Measurements from ENCODE around the gene DNAJC16. TPM values are rescaled to one million over a fixed set of nuclear protein-coding genes. Genes with fewer than 3 reads are reported as not detected.

Gene DNAJC16
- total RNA-seq, 2 donors from 2014 or later, result 11.9 to 12.5 TPM

- 92 to 97% methylated on average over 5 of the region's 5 CpGs for WGBS, 2 donors
Measured at GRCh38 chr1:15543251-15543588, 16.6 kb downstream of the DNAJC16 start.

GRCh38 chr1:15543589-15544568 lies 17.2 kb downstream of the DNAJC16 start:
- TF ChIP-seq POLR2A (IDR thresholded peaks at IDR 0.05) (no peak), CTCF (IDR thresholded peaks at IDR 0.05) (no peak)

More at GRCh38 chr1:15543251-15543588, 16.6 kb downstream of the DNAJC16 start:
- no peak overlapping the region for H3K4me3 ChIP-seq
- no peaks in the 10 kb centered on the region for H3K27me3 ChIP-seq
- no peak overlapping the region for H3K27ac ChIP-seq
- ATAC-seq (no peak), DNase-seq (no peak)
- H3K4me1 ChIP-seq, result no peaks in the 10 kb centered on the region
- intact Hi-C loops (cut with DNase I), result no loop called here
- no peak for TF ChIP-seq CTCF (IDR thresholded peaks at IDR 0.05)
- TF ChIP-seq POLR2A (IDR thresholded peaks at IDR 0.05), result no peak
- peaks cover 5 to 43% of the 10 kb centered on the region in 2 donors for H3K36me3 ChIP-seq (replicated peaks in 1 of 2; ENCODE audit: insufficient read depth in 1 of 2, low read depth in 2 of 2)
- H3K9me3 ChIP-seq, result no peaks in the 10 kb centered on the region

GRCh38 chr1:15546641-15547040 lies 20.0 kb downstream of the DNAJC16 start:
- DNase-seq (no peak), ATAC-seq (no peak)
- H3K36me3 ChIP-seq (replicated peaks in 1 of 2; ENCODE audit: insufficient read depth in 1 of 2, low read depth in 2 of 2), result peaks cover 5 to 32% of the 10 kb centered on the region in 2 donors
- no peak overlapping the region for H3K4me3 ChIP-seq
- H3K27me3 ChIP-seq, result no peaks in the 10 kb centered on the region
- no peaks in the 10 kb centered on the region for H3K9me3 ChIP-seq
- TF ChIP-seq POLR2A (IDR thresholded peaks at IDR 0.05), result no peak
- no peak for TF ChIP-seq CTCF (IDR thresholded peaks at IDR 0.05)
- no peak overlapping the region for H3K27ac ChIP-seq
- no peaks in the 10 kb centered on the region for H3K4me1 ChIP-seq
- 85 to 98% methylated on average over 2 of the region's 2 CpGs for WGBS, 2 donors
- intact Hi-C loops (cut with DNase I), result no loop called here

More at GRCh38 chr1:15543589-15544568, 17.2 kb downstream of the DNAJC16 start:
- DNase-seq (no peak), ATAC-seq (no peak)
- no peaks in the 10 kb centered on the region for H3K4me1 ChIP-seq
- H3K36me3 ChIP-seq (replicated peaks in 1 of 2; ENCODE audit: insufficient read depth in 1 of 2, low read depth in 2 of 2), result peaks cover 5 to 45% of the 10 kb centered on the region in 2 donors
- H3K27ac ChIP-seq, result no peak overlapping the region
- H3K4me3 ChIP-seq, result no peak overlapping the region
- H3K27me3 ChIP-seq, result no peaks in the 10 kb centered on the region
- 89% methylated on average over 12 of the region's 12 CpGs for WGBS, 2 donors
- intact Hi-C loops (cut with DNase I), result no loop called here
- no peaks in the 10 kb centered on the region for H3K9me3 ChIP-seq

GRCh38 chr1:15550573-15550972 lies 23.9 kb downstream of the DNAJC16 start:
- intact Hi-C loops (cut with DNase I), result no loop called here
- ATAC-seq, result no peak
- no peak for DNase-seq
- WGBS, 2 donors, result 81 to 89% methylated on average over 6 of the region's 6 CpGs
- no peaks in the 10 kb centered on the region for H3K9me3 ChIP-seq
- no peak overlapping the region for H3K27ac ChIP-seq
- no peak overlapping the region for H3K4me3 ChIP-seq
- H3K36me3 ChIP-seq (replicated peaks in 1 of 2; ENCODE audit: insufficient read depth in 1 of 2, low read depth in 2 of 2), result peaks cover 0 to 17% of the 10 kb centered on the region in 2 donors
- H3K4me1 ChIP-seq, result no peaks in the 10 kb centered on the region
- no peaks in the 10 kb centered on the region for H3K27me3 ChIP-seq
- TF ChIP-seq CTCF (IDR thresholded peaks at IDR 0.05) (no peak), POLR2A (IDR thresholded peaks at IDR 0.05) (no peak)
